RWPE2 (cell line): ENCODE results near the gene CDC6.
A peak's percentile ranks its signal among the peaks of the same experiment; 100 is the strongest.

Experiments
- ATAC-seq: fragments of 200-7000 bp; cut with Tn5 transposase; 3 replicates; pipeline ENCODE4 v1.9.1; 2021; ENCODE audit warnings: low read depth
- DNase-seq: peaks from one replicate; pipeline ENCODE4 v3.0.0-alpha.2; 2020; ENCODE audit warnings: low spot score
- H3K27ac ChIP-seq: fragments of 450-650 bp; 2 replicates; pipeline ENCODE4 v1.5.1; 2017; ENCODE audit warnings: mild to moderate bottlenecking; ENCODE audit not compliant: poor library complexity, severe bottlenecking
- H3K27me3 ChIP-seq: fragments of 250-450 bp; sonication (Bioruptor Pico); 2 replicates; pipeline ENCODE4 v1.5.1; 2021; ENCODE audit warnings: mild to moderate bottlenecking, moderate library complexity; ENCODE audit not compliant: insufficient read depth, poor library complexity, severe bottlenecking
- H3K36me3 ChIP-seq: fragments of 250-450 bp; sonication (Bioruptor Pico); 2 replicates; pipeline ENCODE4 v1.5.1; 2020; ENCODE audit warnings: low read depth, mild to moderate bottlenecking, moderate library complexity
- H3K4me1 ChIP-seq: fragments of 250-450 bp; sonication (Bioruptor Pico); 2 replicates; pipeline ENCODE4 v1.5.1; 2021; ENCODE audit warnings: mild to moderate bottlenecking, moderate library complexity; ENCODE audit not compliant: insufficient read depth, poor library complexity, severe bottlenecking
- H3K4me3 ChIP-seq: fragments of 250-450 bp; sonication (Bioruptor Pico); 2 replicates; pipeline ENCODE4 v1.5.1; 2021; ENCODE audit warnings: mild to moderate bottlenecking, moderate library complexity; ENCODE audit not compliant: severe bottlenecking
- H3K9me3 ChIP-seq: fragments of 250-450 bp; sonication (Bioruptor Pico); 2 replicates; pipeline ENCODE4 v1.5.1; 2021; ENCODE audit warnings: mild to moderate bottlenecking, moderate library complexity; ENCODE audit not compliant: severe bottlenecking
- TF ChIP-seq, protein P1 (sequence below): fragments of 450-650 bp; IDR thresholded peaks from one replicate; pipeline ENCODE4 v1.5.1; 2017; ENCODE audit warnings: mild to moderate bottlenecking, moderate library complexity; ENCODE audit not compliant: poor library complexity, severe bottlenecking

The CDC6 gene

DNA sequence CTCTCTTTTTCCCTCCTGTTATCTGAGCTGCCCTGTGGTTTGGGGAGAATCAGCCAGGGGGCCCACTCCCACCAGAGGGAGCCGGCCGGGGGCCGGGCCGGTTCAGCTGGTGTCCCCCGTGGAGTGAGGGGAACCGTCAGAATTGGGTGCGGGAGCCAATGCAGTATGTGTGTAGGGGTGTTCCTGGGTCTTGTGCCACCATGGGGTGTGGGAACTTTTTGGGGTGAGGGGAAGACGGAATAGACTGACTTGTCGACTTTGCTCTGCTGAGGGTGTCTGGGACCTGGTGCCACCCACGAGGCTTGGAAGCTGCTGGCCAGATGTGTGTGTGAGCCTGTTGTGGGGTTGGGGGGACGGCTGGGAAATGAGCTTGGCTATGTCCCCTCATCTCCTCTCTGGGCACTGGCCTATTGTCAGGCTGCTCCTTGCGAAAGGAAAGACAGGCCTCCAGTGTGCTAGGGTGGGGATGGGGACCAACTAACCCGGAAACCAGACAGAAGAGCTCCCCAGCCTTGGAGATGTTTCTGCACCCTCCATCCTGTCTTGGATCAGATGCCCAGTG is 31.2 kb downstream of the CDC6 start:
- Histone ChIP-seq H3K4me3 (peak overlapping the region; percentile 91), H3K9me3 (no peaks in the 10 kb centered on the region), H3K27ac (peak overlapping the region; percentile 97), H3K4me1 (peaks cover 66% of the 10 kb centered on the region), H3K36me3 (no peaks in the 10 kb centered on the region), H3K27me3 (no peaks in the 10 kb centered on the region)
- ATAC-seq (no peak), DNase-seq (no peak)
- TF ChIP-seq, protein P1, sequence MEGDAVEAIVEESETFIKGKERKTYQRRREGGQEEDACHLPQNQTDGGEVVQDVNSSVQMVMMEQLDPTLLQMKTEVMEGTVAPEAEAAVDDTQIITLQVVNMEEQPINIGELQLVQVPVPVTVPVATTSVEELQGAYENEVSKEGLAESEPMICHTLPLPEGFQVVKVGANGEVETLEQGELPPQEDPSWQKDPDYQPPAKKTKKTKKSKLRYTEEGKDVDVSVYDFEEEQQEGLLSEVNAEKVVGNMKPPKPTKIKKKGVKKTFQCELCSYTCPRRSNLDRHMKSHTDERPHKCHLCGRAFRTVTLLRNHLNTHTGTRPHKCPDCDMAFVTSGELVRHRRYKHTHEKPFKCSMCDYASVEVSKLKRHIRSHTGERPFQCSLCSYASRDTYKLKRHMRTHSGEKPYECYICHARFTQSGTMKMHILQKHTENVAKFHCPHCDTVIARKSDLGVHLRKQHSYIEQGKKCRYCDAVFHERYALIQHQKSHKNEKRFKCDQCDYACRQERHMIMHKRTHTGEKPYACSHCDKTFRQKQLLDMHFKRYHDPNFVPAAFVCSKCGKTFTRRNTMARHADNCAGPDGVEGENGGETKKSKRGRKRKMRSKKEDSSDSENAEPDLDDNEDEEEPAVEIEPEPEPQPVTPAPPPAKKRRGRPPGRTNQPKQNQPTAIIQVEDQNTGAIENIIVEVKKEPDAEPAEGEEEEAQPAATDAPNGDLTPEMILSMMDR = no peak

DNA sequence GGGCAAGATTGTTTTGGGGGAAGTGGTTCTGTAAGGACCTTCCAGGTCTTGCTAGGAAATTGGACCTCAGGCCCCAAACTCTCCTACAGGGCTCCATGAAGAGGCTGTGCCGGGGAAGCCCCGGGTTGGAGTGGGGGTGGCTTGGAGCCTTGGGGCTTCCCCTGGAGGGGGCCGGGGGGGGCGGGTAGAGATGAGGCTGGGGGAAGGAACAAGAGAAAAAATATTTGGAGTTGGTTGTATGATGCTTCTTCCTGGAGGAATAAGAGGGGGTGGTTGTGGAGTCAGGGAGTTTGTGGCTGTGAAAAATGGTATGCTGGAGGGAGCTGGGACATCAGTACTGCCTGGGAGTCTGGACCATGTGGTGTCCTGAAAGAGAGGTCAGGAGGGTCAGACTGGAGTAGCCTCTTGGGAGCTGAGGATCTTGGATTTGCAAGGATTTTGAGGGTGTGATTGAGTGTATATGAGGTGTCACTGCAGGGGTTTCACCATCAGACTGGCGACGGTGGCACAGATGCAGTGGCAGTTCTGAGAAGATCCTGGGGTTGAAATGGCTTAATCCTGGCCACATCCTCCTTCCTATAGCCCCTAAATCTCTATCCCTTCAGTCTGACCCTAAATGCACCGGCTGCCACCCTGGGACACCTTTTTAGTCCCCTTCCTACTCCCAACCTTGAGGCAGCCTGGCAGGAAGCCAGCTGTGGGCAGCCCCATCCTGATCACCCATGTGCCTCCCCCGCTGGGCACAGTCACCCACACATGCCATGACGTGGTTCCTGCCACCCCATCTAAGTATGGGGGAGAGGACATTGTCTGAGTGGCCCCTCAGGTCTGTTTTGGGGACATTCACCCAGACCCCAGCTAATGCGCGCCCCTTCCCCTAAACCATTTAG is 32.2 kb downstream of the CDC6 start:
- Histone ChIP-seq H3K9me3 (no peaks in the 10 kb centered on the region), H3K4me3 (peak overlapping the region; percentile 91), H3K27ac (peak overlapping the region; percentile 97), H3K27me3 (no peaks in the 10 kb centered on the region), H3K36me3 (no peaks in the 10 kb centered on the region), H3K4me1 (peaks cover 64% of the 10 kb centered on the region)
- ATAC-seq (no peak), DNase-seq (peak; percentile 64)
- TF ChIP-seq, protein P1 = no peak

DNA sequence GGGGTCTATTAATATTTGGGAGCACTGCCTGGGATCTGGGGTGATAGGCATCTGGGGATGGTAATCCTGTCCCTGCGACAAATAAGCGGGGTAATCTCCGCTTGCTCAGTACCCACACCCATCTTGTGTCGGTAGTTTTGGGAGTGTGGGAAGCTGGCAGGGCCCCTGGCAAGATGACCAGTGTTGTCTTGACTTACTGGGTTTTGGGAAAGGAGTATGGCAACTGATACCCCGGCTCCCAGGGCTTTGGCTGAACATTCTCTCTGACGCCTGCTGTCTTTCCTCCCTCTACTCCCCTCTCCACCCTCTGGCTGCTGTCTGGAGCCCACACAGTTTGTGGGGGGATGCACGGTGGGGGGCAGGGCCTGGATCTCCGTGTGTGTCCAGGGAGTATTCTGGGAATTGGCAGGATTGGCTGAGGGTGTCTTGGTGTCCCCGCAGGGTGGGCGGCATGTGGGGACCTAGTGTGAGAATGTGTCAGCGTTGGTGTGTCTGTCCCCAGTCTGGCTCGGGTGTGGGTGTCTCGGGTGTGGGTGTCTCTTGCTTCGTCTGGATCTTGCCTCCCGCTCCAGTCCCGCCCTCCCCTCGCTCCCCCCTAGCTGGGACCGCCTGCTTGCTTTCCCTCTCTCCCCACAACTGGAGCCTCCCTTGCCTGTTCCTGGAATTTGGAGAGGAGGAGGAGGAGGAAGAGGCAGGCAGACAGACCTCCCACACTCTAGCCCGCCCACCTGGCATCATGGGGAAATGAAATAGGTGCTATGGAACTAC is 33.3 kb downstream of the CDC6 start:
- no peak overlapping the region for H3K4me3 ChIP-seq
- ATAC-seq (no peak), DNase-seq (no peak)
- no peaks in the 10 kb centered on the region for H3K27me3 ChIP-seq
- peaks cover 61% of the 10 kb centered on the region for H3K4me1 ChIP-seq
- no peaks in the 10 kb centered on the region for H3K36me3 ChIP-seq
- no peaks in the 10 kb centered on the region for H3K9me3 ChIP-seq
- peak overlapping the region; percentile 97 for H3K27ac ChIP-seq
- TF ChIP-seq, protein P1 = no peak

DNA sequence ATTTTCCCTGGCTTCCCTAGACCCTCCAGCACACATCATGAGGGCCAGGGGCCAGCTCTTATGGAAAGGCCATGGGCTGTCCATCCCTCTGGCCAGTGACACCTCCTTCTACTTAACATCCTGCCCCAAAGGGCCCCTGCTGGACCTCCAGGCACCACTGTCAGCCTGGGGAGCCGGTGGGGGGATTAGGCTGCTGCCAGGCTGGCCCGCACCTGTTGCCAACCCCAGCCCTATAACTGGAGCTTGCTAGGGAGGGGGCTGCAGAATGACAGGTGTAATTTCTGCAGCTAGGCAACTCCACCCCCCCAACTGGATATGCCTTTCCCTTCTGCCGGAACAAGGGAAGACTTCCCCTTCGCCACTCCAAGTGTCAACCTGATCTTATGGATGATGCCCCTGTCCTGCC is 33.8 kb downstream of the CDC6 start:
- Histone ChIP-seq H3K27ac (peak overlapping the region; percentile 97), H3K27me3 (no peaks in the 10 kb centered on the region), H3K36me3 (no peaks in the 10 kb centered on the region), H3K4me1 (peaks cover 59% of the 10 kb centered on the region), H3K4me3 (no peak overlapping the region), H3K9me3 (no peaks in the 10 kb centered on the region)
- DNase-seq (no peak), ATAC-seq (no peak)
- TF ChIP-seq, protein P1 = no peak
